Thoracic aorta (tissue), 2 donors: ENCODE results near the gene GLIPR2. TPM values are rescaled to one million over a fixed set of nuclear protein-coding genes. Genes with fewer than 3 reads are reported as not detected.

Experiments
- ATAC-seq: fragments of 150-250 bp; one replicate; pipeline ENCODE4 v1.8.0; 2017; ENCODE audit warnings: low read depth; ENCODE audit not compliant: insufficient number of reproducible peaks, low FRiP score
- DNase-seq: peaks from one replicate; pipeline ENCODE4 v3.0.0-alpha.2; 2020; ENCODE audit warnings: low spot score
- H3K27ac ChIP-seq, 2 donors: fragments of 200-600 bp; sonication (generic); 1 replicate in 1 of 2; 2 replicates in 1 of 2; pipeline ENCODE4 v1.5.1; 2016; ENCODE audit warnings: mild to moderate bottlenecking in 2 of 2, moderate library complexity in 2 of 2
- H3K27me3 ChIP-seq: fragments of 200-600 bp; sonication (generic); replicated peaks from 2 replicates; pipeline ENCODE4 v1.6.0; 2016; ENCODE audit warnings: mild to moderate bottlenecking; ENCODE audit not compliant: insufficient read depth
- H3K36me3 ChIP-seq: fragments of 200-600 bp; sonication (generic); one replicate; pipeline ENCODE4 v1.5.1; 2016
- H3K4me1 ChIP-seq, 2 donors: fragments of 200-600 bp; sonication (generic); 1 replicate in 1 of 2; 2 replicates in 1 of 2; pipeline versions ENCODE4 v1.5.1 to v1.6.0; 2016; ENCODE audit warnings: low read depth in 2 of 2, mild to moderate bottlenecking in 1 of 2; ENCODE audit not compliant: control insufficient read depth in 1 of 2
- H3K4me3 ChIP-seq: fragments of 200-600 bp; sonication (generic); 2 replicates; pipeline ENCODE4 v1.5.1; 2016; ENCODE audit warnings: mild to moderate bottlenecking
- H3K9me3 ChIP-seq: fragments of 200-600 bp; sonication (generic); 2 replicates; pipeline ENCODE4 v1.5.1; 2016
- CTCF ChIP-seq: fragments of 200-600 bp; sonication (generic); IDR thresholded peaks from one replicate; pipeline ENCODE4 v1.5.1; 2019; ENCODE audit warnings: antibody characterized with exemption
- total RNA-seq, 2 donors: library from RNA; depleted of rRNA; stranded (reverse); fragments of >200 nt; gene quantifications; one replicate each; pipeline versions ENCODE4 v1.1.0 to v1.2.3, GENCODE V29; 2016

GLIPR2 gene
- total RNA-seq, 2 donors from 2014 or later: 47.0 to 52.1 TPM

- DNase-seq (peak; percentile 45), ATAC-seq (no peak)
- Histone ChIP-seq H3K9me3 (no peaks in the 10 kb centered on the region), H3K36me3 (no peaks in the 10 kb centered on the region), H3K27ac (peak overlapping the region in 1 of 2 donors; percentile 36), H3K4me3 (no peak overlapping the region), H3K27me3 (no peaks in the 10 kb centered on the region), H3K4me1 (no peaks in the 10 kb centered on the region)
- peak; percentile 84 for TF ChIP-seq CTCF
Observed at GRCh38 chr9:36102742-36103495, 33.6 kb upstream of the GLIPR2 start.

GRCh38 chr9:36109071-36109470 is 27.5 kb upstream of the GLIPR2 start:
- TF ChIP-seq CTCF: no peak
- Histone ChIP-seq H3K4me3 (no peak overlapping the region), H3K4me1 (no peaks in the 10 kb centered on the region), H3K27ac (no peak overlapping the region), H3K36me3 (peaks cover 8% of the 10 kb centered on the region), H3K27me3 (no peaks in the 10 kb centered on the region), H3K9me3 (no peaks in the 10 kb centered on the region)
- DNase-seq: no peak
- no peak for ATAC-seq

GRCh38 chr9:36110434-36110833 is 26.1 kb upstream of the GLIPR2 start:
- no peak for TF ChIP-seq CTCF
- Histone ChIP-seq H3K4me3 (no peak overlapping the region), H3K4me1 (no peaks in the 10 kb centered on the region), H3K9me3 (no peaks in the 10 kb centered on the region), H3K27me3 (no peaks in the 10 kb centered on the region), H3K27ac (no peak overlapping the region), H3K36me3 (peaks cover 8% of the 10 kb centered on the region)
- DNase-seq (no peak), ATAC-seq (no peak)

- ATAC-seq: no peak
- Histone ChIP-seq H3K27me3 (no peaks in the 10 kb centered on the region), H3K9me3 (no peaks in the 10 kb centered on the region), H3K27ac (no peak overlapping the region), H3K36me3 (peaks cover 8% of the 10 kb centered on the region), H3K4me3 (no peak overlapping the region), H3K4me1 (no peaks in the 10 kb centered on the region)
- DNase-seq: no peak
- no peak for TF ChIP-seq CTCF
Observed at GRCh38 chr9:36112516-36112915, 24.0 kb upstream of the GLIPR2 start.

DNA sequence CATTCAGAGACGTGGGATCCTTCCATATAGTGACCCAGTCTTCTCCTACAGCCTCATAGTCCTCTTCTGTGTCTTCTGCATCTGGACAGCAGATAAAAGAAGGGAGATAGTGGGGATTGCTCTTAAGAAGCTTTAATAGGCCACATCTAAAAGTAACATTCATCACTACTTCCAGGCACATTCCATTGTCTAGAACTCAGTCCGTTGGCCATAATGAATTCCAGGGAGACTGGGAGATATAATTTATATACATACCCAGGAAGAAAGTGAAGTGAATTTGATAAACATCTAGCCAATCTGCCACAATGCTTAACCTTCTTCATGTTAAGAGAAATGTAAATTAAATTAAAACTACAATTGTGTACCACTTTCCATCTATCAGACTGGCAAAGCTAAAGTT is 22.5 kb upstream of the GLIPR2 start:
- no peak for TF ChIP-seq CTCF
- Histone ChIP-seq H3K9me3 (no peaks in the 10 kb centered on the region), H3K4me3 (no peak overlapping the region), H3K36me3 (peaks cover 8% of the 10 kb centered on the region), H3K27me3 (no peaks in the 10 kb centered on the region), H3K27ac (no peak overlapping the region), H3K4me1 (no peaks in the 10 kb centered on the region)
- DNase-seq (no peak), ATAC-seq (no peak)
